Prostate gland (tissue), 2 donors: ENCODE data around the gene ZNF775. TPM values are rescaled to one million over a fixed set of nuclear protein-coding genes. Genes with fewer than 3 reads are reported as not detected.

Source experiments
- DNase-seq: peaks from one replicate; pipeline ENCODE4 v3.0.0-alpha.2; 2019; ENCODE audit warnings: low spot score
- H3K27ac ChIP-seq, 2 donors: fragments of 200-600 bp; sonication (generic); 2 replicates each; pipeline ENCODE4 v1.5.1; 2017 to 2019
- H3K27me3 ChIP-seq: fragments of 200-600 bp; sonication (generic); replicated peaks from 2 replicates; pipeline ENCODE4 v1.5.1; 2019; ENCODE audit not compliant: insufficient read depth
- H3K36me3 ChIP-seq, 2 donors: fragments of 200-600 bp; sonication (generic); 1 replicate in 1 of 2; 2 replicates in 1 of 2; pipeline versions ENCODE4 v1.5.1 to v1.8.1; 2017 to 2019
- H3K4me1 ChIP-seq: fragments of 200-600 bp; sonication (generic); replicated peaks from 2 replicates; pipeline ENCODE4 v1.5.1; 2019
- H3K4me3 ChIP-seq, 2 donors: fragments of 200-600 bp; sonication (generic); 2 replicates each; pipeline ENCODE4 v1.5.1; 2017 to 2019
- H3K9me3 ChIP-seq: fragments of 200-600 bp; sonication (generic); 2 replicates; pipeline ENCODE4 v1.5.1; 2017
- CTCF ChIP-seq, 4 experiments: fragments of 200-600 bp in 2 of 4; fragments of 450-650 bp in 2 of 4; sonication (generic) in 2 of 4; IDR thresholded peaks; 1 replicate in 3 of 4; 2 replicates in 1 of 4; pipeline ENCODE4 v1.5.1; 2016 to 2019; ENCODE audit warnings: antibody characterized with exemption in 4 of 4, mild to moderate bottlenecking in 2 of 4, moderate library complexity in 2 of 4
- POLR2A ChIP-seq: fragments of 450-650 bp; IDR thresholded peaks from one replicate; pipeline ENCODE4 v1.6.1; 2016; ENCODE audit warnings: antibody characterized with exemption, mild to moderate bottlenecking
- POLR2AphosphoS5 ChIP-seq: sonication (generic); formaldehyde crosslinking; IDR thresholded peaks from one replicate; pipeline ENCODE4 v1.6.1; 2017; ENCODE audit warnings: antibody characterized with exemption
- whole genome bisulfite sequencing: methylation state at CpG from one replicate; pipeline ENCODE4 v1.1.5; 2018; 5-methylcytosine and 5-hydroxymethylcytosine counted together
- intact Hi-C: fragments of 100-400 bp; cut with DNase I; formaldehyde crosslinking; loops from one replicate; pipeline ENCODE4 v1.14.2; 2022
- total RNA-seq, 2 donors: library from RNA; depleted of rRNA; stranded (reverse); fragments of >200 nt; gene quantifications; one replicate each; pipeline ENCODE4 v1.1.0, GENCODE V29; 2016

ZNF775 gene
- total RNA-seq, 2 donors from 2014 or later, result 14.4 to 14.8 TPM

GRCh38 chr7:150337179-150337578, 42.0 kb upstream of the ZNF775 start:
- Histone ChIP-seq H3K4me1 (no peaks in the 10 kb centered on the region), H3K27ac (peak overlapping the region in 1 of 2 donors; percentile 22), H3K36me3 (no peaks in the 10 kb centered on the region), H3K9me3 (no peaks in the 10 kb centered on the region), H3K27me3 (no peaks in the 10 kb centered on the region), H3K4me3 (no peak overlapping the region)
- no peak for DNase-seq
- 85% methylated on average over 17 of the region's 18 CpGs for WGBS
- intact Hi-C loops, result no loop called here
- no peak for TF ChIP-seq POLR2AphosphoS5
- no peak for TF ChIP-seq CTCF (IDR thresholded peaks at IDR 0.05)
- TF ChIP-seq POLR2A, result no peak

- H3K4me3 ChIP-seq, result no peak overlapping the region
- H3K27me3 ChIP-seq, result no peaks in the 10 kb centered on the region
- H3K9me3 ChIP-seq, result no peaks in the 10 kb centered on the region
- TF ChIP-seq POLR2A (no peak), POLR2AphosphoS5 (no peak), CTCF (IDR thresholded peaks at IDR 0.05) (no peak)
- H3K27ac ChIP-seq, result no peak overlapping the region
- DNase-seq, result no peak
- intact Hi-C loops, result no loop called here
- WGBS, result 80% methylated on average over 6 of the region's 6 CpGs
- no peaks in the 10 kb centered on the region for H3K4me1 ChIP-seq
- H3K36me3 ChIP-seq, result no peaks in the 10 kb centered on the region
These were observed 41.5 kb upstream of the ZNF775 start for GRCh38 chr7:150337659-150338081.

GRCh38 chr7:150338166-150338829, 40.8 kb upstream of the ZNF775 start:
- H3K4me3 ChIP-seq, result no peak overlapping the region
- H3K27me3 ChIP-seq, result no peaks in the 10 kb centered on the region
- 79% methylated on average over 6 of the region's 11 CpGs for WGBS
- no peak overlapping the region for H3K27ac ChIP-seq
- H3K4me1 ChIP-seq, result no peaks in the 10 kb centered on the region
- no peaks in the 10 kb centered on the region for H3K36me3 ChIP-seq
- DNase-seq, result no peak
- intact Hi-C loops, result no loop called here
- TF ChIP-seq POLR2AphosphoS5 (no peak), CTCF (IDR thresholded peaks at IDR 0.05) (no peak), POLR2A (no peak)
- no peaks in the 10 kb centered on the region for H3K9me3 ChIP-seq

- Histone ChIP-seq H3K4me1 (no peaks in the 10 kb centered on the region), H3K4me3 (peak overlapping the region in 1 of 2 donors; percentile 33), H3K27me3 (no peaks in the 10 kb centered on the region), H3K27ac (no peak overlapping the region), H3K9me3 (no peaks in the 10 kb centered on the region), H3K36me3 (no peaks in the 10 kb centered on the region)
- no peak for DNase-seq
- intact Hi-C loops, result no loop called here
- WGBS, result 60% methylated on average over 9 of the region's 9 CpGs
- TF ChIP-seq POLR2AphosphoS5, result no peak
- no peak for TF ChIP-seq CTCF (IDR thresholded peaks at IDR 0.05)
- no peak for TF ChIP-seq POLR2A
These were observed 39.7 kb upstream of the ZNF775 start for GRCh38 chr7:150339409-150339809.

GRCh38 chr7:150340024-150340749, 38.9 kb upstream of the ZNF775 start:
- TF ChIP-seq POLR2A (no peak), CTCF (IDR thresholded peaks at IDR 0.05) (no peak), POLR2AphosphoS5 (no peak)
- 18% methylated on average over 38 of the region's 39 CpGs for WGBS
- peak overlapping the region; percentile 33 to 41 for H3K4me3 ChIP-seq
- intact Hi-C loops, result no loop called here
- H3K27me3 ChIP-seq, result peaks cover under 1% of the 10 kb centered on the region
- H3K27ac ChIP-seq, result peak overlapping the region; percentile 70 to 81
- no peaks in the 10 kb centered on the region for H3K9me3 ChIP-seq
- no peak for DNase-seq
- H3K4me1 ChIP-seq, result no peaks in the 10 kb centered on the region
- H3K36me3 ChIP-seq, result no peaks in the 10 kb centered on the region
